GM12878 (cell line): ENCODE measurements around the gene PSMB8. TPM values are rescaled to one million over a fixed set of nuclear protein-coding genes. Genes with fewer than 3 reads are reported as not detected.

Experiments
- ATF7 ChIP-seq: fragments of 450-650 bp; IDR thresholded peaks from 2 replicates; pipeline ENCODE4 v1.6.1; 2016; ENCODE audit warnings: low read depth, mild to moderate bottlenecking
- CBFB ChIP-seq: IDR thresholded peaks from 2 replicates; pipeline ENCODE4 v1.6.1; 2016; ENCODE audit warnings: antibody characterized with exemption, low read depth
- CBX5 ChIP-seq: sonication (generic); IDR thresholded peaks from 2 replicates; pipeline ENCODE4 v1.6.1; 2016; ENCODE audit warnings: low read depth, moderate library complexity, mild to moderate bottlenecking, inconsistent platforms
- CHD1 ChIP-seq: IDR thresholded peaks from 2 replicates; pipeline ENCODE4 v1.6.1; 2012; ENCODE audit warnings: low read depth, low read length, improper control_type of control experiment
- CHD4 ChIP-seq: fragments of 200-600 bp; sonication (generic); IDR thresholded peaks from 2 replicates; pipeline ENCODE4 v1.6.1; 2016; ENCODE audit warnings: mild to moderate bottlenecking
- HDAC2 ChIP-seq: fragments of 200-600 bp; sonication (generic); IDR thresholded peaks from 2 replicates; pipeline ENCODE4 v1.6.1; 2017
- NFYA ChIP-seq: IDR thresholded peaks from 2 replicates; pipeline ENCODE4 v1.6.1; 2011; ENCODE audit warnings: low read depth, mild to moderate bottlenecking, low read length, improper control_type of control experiment, borderline replicate concordance
- NR2C2 ChIP-seq: IDR thresholded peaks from 2 replicates; pipeline ENCODE4 v1.6.1; 2011; ENCODE audit warnings: borderline replicate concordance, low read depth; ENCODE audit not compliant: control insufficient read depth, insufficient read length
- NRF1 ChIP-seq: conservative IDR thresholded peaks from 2 replicates; pipeline ENCODE4 v1.6.1; 2011; ENCODE audit warnings: mild to moderate bottlenecking, low read depth, low read length, improper control_type of control experiment
- POLR2AphosphoS2 ChIP-seq: IDR thresholded peaks from 2 replicates; pipeline ENCODE4 v1.6.1; 2011; ENCODE audit warnings: low read depth, mild to moderate bottlenecking, low read length, improper control_type of control experiment, moderate library complexity
- RAD21 ChIP-seq: IDR thresholded peaks from 2 replicates; pipeline ENCODE4 v1.6.1; 2011; ENCODE audit warnings: mild to moderate bottlenecking, low read depth, low read length, moderate library complexity; ENCODE audit not compliant: insufficient read depth
- RBBP5 ChIP-seq: fragments of 200-600 bp; sonication (generic); conservative IDR thresholded peaks from 2 replicates; pipeline ENCODE4 v1.6.1; 2016
- SMAD5 ChIP-seq: IDR thresholded peaks from 2 replicates; pipeline ENCODE4 v1.6.1; 2016; ENCODE audit warnings: antibody characterized with exemption, low read depth
- SMC3 ChIP-seq: IDR thresholded peaks from 2 replicates; pipeline ENCODE4 v1.6.1; 2011; ENCODE audit warnings: low read length, improper control_type of control experiment, borderline replicate concordance
- TAF1 ChIP-seq: IDR thresholded peaks from 2 replicates; pipeline ENCODE4 v1.6.1; 2011; ENCODE audit warnings: mild to moderate bottlenecking, low read depth, low read length, borderline replicate concordance
- TCF3 ChIP-seq: IDR thresholded peaks from 2 replicates; pipeline ENCODE4 v1.6.1; 2012; ENCODE audit warnings: low read depth, mild to moderate bottlenecking, low read length, borderline replicate concordance; ENCODE audit not compliant: insufficient read depth
- polyA plus RNA-seq, 11 experiments: library from polyadenylated mRNA; depleted of rRNA in 4 of 11; unstranded in 6 of 11; stranded (reverse) in 5 of 11; fragments of >200 nt; fragmentation: Nextera tagmentation in 4 of 11; fragmentation: Illumina TruSeq in 1 of 11; extraction: Ambion mirVana in 4 of 11; extraction: Trizol in 1 of 11; gene quantifications; 1 replicate in 1 of 11; 2 replicates in 10 of 11; pipeline versions ENCODE4 v1.2.1 to v1.2.3, GENCODE V29; 2011 to 2016; ENCODE audit warnings: inconsistent platforms in 2 of 11, missing spikeins in 2 of 11, low read depth in 1 of 11
- total RNA-seq, 4 experiments: library from RNA; depleted of rRNA in 3 of 4; stranded (reverse); fragments of >200 nt in 3 of 4; fragmentation: Illumina TruSeq in 1 of 4; extraction: Trizol in 1 of 4; gene quantifications; 2 replicates each; pipeline versions ENCODE4 v1.2.1 to v1.2.3, GENCODE V29; 2013 to 2021
- TF ChIP-seq, protein P1 (sequence below): fragments of 450-650 bp; IDR thresholded peaks from 2 replicates; pipeline ENCODE4 v1.6.1; 2016; ENCODE audit warnings: mild to moderate bottlenecking
- TF ChIP-seq, protein P2 (sequence below): fragments of 450-650 bp; IDR thresholded peaks from 2 replicates; pipeline ENCODE4 v1.6.1; 2017; ENCODE audit warnings: mild to moderate bottlenecking, low read depth, inconsistent platforms; ENCODE audit not compliant: poor library complexity, severe bottlenecking
- TF ChIP-seq, protein P3 (sequence below): fragments of 450-650 bp; IDR thresholded peaks from 2 replicates; pipeline ENCODE4 v1.6.1; 2017; ENCODE audit warnings: mild to moderate bottlenecking, moderate library complexity
- TF ChIP-seq, protein P4 (sequence below): fragments of 450-650 bp; IDR thresholded peaks from 2 replicates; pipeline ENCODE4 v1.6.1; 2016; ENCODE audit warnings: mild to moderate bottlenecking
- TF ChIP-seq, protein P5 (sequence below): fragments of 450-650 bp; IDR thresholded peaks from 2 replicates; pipeline ENCODE4 v1.6.1; 2017; ENCODE audit warnings: borderline replicate concordance

PSMB8 gene
- total and polyA plus RNA-seq, 10 of the 15 experiments (the other 5 are each of a cell fraction or from before 2014, with no cell fraction given): 304 to 557 (median 379) TPM

DNA sequence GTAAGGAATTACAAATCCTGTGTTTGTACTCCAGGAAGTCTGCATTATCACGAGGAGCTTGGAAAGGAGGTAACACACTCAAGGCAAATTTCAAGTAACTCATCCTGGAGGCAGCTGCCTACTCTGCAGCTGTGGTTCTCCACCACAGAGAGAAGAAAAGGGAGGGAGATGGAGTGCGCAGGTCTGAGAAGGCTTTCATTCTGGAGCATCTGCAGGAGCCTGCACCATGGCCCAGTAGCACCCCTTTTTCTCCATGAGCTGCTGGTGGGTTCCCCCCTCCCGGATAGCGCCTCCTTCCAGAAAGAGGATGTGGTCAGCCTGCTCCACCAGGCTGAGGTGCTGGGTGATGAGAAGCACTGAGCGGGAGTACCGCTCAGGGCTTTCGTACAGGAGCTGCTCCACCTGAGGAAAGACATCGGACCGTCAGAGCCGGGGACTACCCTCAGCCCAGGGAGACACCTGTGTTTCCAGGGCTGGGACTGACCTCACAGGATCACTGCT is 1.6 kb upstream of the PSMB8 start (continued):
- TF ChIP-seq, protein P1, sequence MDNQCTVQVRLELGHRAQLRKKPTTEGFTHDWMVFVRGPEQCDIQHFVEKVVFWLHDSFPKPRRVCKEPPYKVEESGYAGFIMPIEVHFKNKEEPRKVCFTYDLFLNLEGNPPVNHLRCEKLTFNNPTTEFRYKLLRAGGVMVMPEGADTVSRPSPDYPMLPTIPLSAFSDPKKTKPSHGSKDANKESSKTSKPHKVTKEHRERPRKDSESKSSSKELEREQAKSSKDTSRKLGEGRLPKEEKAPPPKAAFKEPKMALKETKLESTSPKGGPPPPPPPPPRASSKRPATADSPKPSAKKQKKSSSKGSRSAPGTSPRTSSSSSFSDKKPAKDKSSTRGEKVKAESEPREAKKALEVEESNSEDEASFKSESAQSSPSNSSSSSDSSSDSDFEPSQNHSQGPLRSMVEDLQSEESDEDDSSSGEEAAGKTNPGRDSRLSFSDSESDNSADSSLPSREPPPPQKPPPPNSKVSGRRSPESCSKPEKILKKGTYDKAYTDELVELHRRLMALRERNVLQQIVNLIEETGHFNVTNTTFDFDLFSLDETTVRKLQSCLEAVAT: no peak; the same call in 1 of the 2 replicates
- TF ChIP-seq, protein P2, sequence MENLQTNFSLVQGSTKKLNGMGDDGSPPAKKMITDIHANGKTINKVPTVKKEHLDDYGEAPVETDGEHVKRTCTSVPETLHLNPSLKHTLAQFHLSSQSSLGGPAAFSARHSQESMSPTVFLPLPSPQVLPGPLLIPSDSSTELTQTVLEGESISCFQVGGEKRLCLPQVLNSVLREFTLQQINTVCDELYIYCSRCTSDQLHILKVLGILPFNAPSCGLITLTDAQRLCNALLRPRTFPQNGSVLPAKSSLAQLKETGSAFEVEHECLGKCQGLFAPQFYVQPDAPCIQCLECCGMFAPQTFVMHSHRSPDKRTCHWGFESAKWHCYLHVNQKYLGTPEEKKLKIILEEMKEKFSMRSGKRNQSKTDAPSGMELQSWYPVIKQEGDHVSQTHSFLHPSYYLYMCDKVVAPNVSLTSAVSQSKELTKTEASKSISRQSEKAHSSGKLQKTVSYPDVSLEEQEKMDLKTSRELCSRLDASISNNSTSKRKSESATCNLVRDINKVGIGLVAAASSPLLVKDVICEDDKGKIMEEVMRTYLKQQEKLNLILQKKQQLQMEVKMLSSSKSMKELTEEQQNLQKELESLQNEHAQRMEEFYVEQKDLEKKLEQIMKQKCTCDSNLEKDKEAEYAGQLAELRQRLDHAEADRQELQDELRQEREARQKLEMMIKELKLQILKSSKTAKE: no peak
- TF ChIP-seq RBBP5 (no peak), TCF3 (no peak), CHD1 (0 out of 2 replicates have a peak, but pooled peaks have one; percentile 35), SMC3 (no peak), NFYA (no peak), HDAC2 (no peak), TAF1 (no peak), SMAD5 (peak; percentile 41; the same call in 1 of the 2 replicates), POLR2AphosphoS2 (no peak; the same call in 1 of the 2 replicates), RAD21 (no peak), NR2C2 (no peak), ATF7 (no peak), CHD4 (no peak), NRF1 (no peak), CBX5 (no peak), CBFB (0 out of 2 replicates have a peak, but pooled peaks have one; percentile 28)
- TF ChIP-seq, protein P3, sequence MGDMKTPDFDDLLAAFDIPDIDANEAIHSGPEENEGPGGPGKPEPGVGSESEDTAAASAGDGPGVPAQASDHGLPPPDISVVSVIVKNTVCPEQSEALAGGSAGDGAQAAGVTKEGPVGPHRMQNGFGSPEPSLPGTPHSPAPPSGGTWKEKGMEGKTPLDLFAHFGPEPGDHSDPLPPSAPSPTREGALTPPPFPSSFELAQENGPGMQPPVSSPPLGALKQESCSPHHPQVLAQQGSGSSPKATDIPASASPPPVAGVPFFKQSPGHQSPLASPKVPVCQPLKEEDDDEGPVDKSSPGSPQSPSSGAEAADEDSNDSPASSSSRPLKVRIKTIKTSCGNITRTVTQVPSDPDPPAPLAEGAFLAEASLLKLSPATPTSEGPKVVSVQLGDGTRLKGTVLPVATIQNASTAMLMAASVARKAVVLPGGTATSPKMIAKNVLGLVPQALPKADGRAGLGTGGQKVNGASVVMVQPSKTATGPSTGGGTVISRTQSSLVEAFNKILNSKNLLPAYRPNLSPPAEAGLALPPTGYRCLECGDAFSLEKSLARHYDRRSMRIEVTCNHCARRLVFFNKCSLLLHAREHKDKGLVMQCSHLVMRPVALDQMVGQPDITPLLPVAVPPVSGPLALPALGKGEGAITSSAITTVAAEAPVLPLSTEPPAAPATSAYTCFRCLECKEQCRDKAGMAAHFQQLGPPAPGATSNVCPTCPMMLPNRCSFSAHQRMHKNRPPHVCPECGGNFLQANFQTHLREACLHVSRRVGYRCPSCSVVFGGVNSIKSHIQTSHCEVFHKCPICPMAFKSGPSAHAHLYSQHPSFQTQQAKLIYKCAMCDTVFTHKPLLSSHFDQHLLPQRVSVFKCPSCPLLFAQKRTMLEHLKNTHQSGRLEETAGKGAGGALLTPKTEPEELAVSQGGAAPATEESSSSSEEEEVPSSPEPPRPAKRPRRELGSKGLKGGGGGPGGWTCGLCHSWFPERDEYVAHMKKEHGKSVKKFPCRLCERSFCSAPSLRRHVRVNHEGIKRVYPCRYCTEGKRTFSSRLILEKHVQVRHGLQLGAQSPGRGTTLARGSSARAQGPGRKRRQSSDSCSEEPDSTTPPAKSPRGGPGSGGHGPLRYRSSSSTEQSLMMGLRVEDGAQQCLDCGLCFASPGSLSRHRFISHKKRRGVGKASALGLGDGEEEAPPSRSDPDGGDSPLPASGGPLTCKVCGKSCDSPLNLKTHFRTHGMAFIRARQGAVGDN: 0 out of 2 replicates have a peak, but pooled peaks have one; percentile 54
- TF ChIP-seq, protein P4, sequence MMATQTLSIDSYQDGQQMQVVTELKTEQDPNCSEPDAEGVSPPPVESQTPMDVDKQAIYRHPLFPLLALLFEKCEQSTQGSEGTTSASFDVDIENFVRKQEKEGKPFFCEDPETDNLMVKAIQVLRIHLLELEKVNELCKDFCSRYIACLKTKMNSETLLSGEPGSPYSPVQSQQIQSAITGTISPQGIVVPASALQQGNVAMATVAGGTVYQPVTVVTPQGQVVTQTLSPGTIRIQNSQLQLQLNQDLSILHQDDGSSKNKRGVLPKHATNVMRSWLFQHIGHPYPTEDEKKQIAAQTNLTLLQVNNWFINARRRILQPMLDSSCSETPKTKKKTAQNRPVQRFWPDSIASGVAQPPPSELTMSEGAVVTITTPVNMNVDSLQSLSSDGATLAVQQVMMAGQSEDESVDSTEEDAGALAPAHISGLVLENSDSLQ: no peak
- TF ChIP-seq, protein P5, sequence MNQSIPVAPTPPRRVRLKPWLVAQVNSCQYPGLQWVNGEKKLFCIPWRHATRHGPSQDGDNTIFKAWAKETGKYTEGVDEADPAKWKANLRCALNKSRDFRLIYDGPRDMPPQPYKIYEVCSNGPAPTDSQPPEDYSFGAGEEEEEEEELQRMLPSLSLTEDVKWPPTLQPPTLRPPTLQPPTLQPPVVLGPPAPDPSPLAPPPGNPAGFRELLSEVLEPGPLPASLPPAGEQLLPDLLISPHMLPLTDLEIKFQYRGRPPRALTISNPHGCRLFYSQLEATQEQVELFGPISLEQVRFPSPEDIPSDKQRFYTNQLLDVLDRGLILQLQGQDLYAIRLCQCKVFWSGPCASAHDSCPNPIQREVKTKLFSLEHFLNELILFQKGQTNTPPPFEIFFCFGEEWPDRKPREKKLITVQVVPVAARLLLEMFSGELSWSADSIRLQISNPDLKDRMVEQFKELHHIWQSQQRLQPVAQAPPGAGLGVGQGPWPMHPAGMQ: no peak
